ENCODE data around the gene AMHR2.
A peak's percentile ranks its signal among the peaks of the same experiment; 100 is the strongest.
"Not testable (repeated sequence)": the region's sequence is repeated elsewhere in the genome, so short reads cannot be mapped to it uniquely, and the experiment has no call there.

The AMHR2 gene

GRCh38 chr12:53415752-53416389 is 7.8 kb upstream of the AMHR2 start:
- not testable (repeated sequence) for DNase-seq (ENCODE audit: low read depth)

- DNase-seq (ENCODE audit: low read depth) = not testable (repeated sequence)
Measured at GRCh38 chr12:53417291-53417816, 6.3 kb upstream of the AMHR2 start.

GRCh38 chr12:53418221-53418620 is 5.4 kb upstream of the AMHR2 start:
- DNase-seq (ENCODE audit: low read depth) = no peak

- no peak for DNase-seq (ENCODE audit: low read depth)
Measured at GRCh38 chr12:53419756-53420155, 3.9 kb upstream of the AMHR2 start.

GRCh38 chr12:53422247-53422646 is 1.4 kb upstream of the AMHR2 start:
- DNase-seq (ENCODE audit: low read depth) = not testable (repeated sequence)

- DNase-seq (ENCODE audit: low read depth) = no peak
Measured at GRCh38 chr12:53424626-53425514, 1.2 kb downstream of the AMHR2 start.

GRCh38 chr12:53425515-53426150 is 2.0 kb downstream of the AMHR2 start:
- DNase-seq (ENCODE audit: low read depth) = no peak

GRCh38 chr12:53427905-53428594 is 4.4 kb downstream of the AMHR2 start:
- DNase-seq (ENCODE audit: low read depth) = no peak

GRCh38 chr12:53428741-53429140 is 5.1 kb downstream of the AMHR2 start:
- DNase-seq (ENCODE audit: low read depth) = no peak

- no peak for DNase-seq (ENCODE audit: low read depth)
Measured at GRCh38 chr12:53430116-53430515, 6.5 kb downstream of the AMHR2 start.

GRCh38 chr12:53431187-53431586 is 7.5 kb downstream of the AMHR2 start:
- DNase-seq (ENCODE audit: low read depth) = no peak

- not testable (repeated sequence) for DNase-seq (ENCODE audit: low read depth)
Measured at GRCh38 chr12:53435326-53435725, 11.7 kb downstream of the AMHR2 start.

GRCh38 chr12:53439582-53439981 is 15.9 kb downstream of the AMHR2 start:
- not testable (repeated sequence) for DNase-seq (ENCODE audit: low read depth)

- peak; percentile 96 for DNase-seq (ENCODE audit: low read depth)
Measured at GRCh38 chr12:53441040-53441833, 17.6 kb downstream of the AMHR2 start, which contains the start of gene PRR13. Gene PRR13 (plus strand): TSS chr12:53441734. CDS start chr12:53442715, 981 bp downstream.

GRCh38 chr12:53443955-53444354 is 20.3 kb downstream of the AMHR2 start:
- DNase-seq (ENCODE audit: low read depth) = no peak

GRCh38 chr12:53444593-53445325 is 21.1 kb downstream of the AMHR2 start:
- not testable (repeated sequence) for DNase-seq (ENCODE audit: low read depth)

GRCh38 chr12:53450936-53451335 is 27.3 kb downstream of the AMHR2 start:
- no peak for DNase-seq (ENCODE audit: low read depth)

GRCh38 chr12:53451661-53452158 is 28.1 kb downstream of the AMHR2 start, which contains the start of gene PCBP2:
Gene PCBP2 (plus strand): TSS chr12:53452102. CDS start chr12:53454801, 2,699 bp downstream.
- DNase-seq (ENCODE audit: low read depth) = peak; percentile 97

- peak; percentile 65 for DNase-seq (ENCODE audit: low read depth)
Measured at GRCh38 chr12:53452159-53453077, 28.8 kb downstream of the AMHR2 start.
